Body of pancreas (tissue), 4 donors: Measurements from ENCODE around the gene DEDD2.

Experiments
- POLR2A ChIP-seq, 3 donors: fragments of 450-650 bp; IDR thresholded peaks; one replicate each; pipeline ENCODE4 v1.6.1; 2016; ENCODE audit warnings: antibody characterized with exemption in 3 of 3, mild to moderate bottlenecking in 2 of 3
- TF ChIP-seq, protein P1 (sequence below), 7 experiments: fragments of 450-650 bp in 4 of 7; fragments of 200-600 bp in 3 of 7; sonication (generic) in 3 of 7; IDR thresholded peaks; one replicate each; pipeline ENCODE4 v1.5.1; 2016 to 2019; ENCODE audit warnings: antibody characterized with exemption in 7 of 7

DNA sequence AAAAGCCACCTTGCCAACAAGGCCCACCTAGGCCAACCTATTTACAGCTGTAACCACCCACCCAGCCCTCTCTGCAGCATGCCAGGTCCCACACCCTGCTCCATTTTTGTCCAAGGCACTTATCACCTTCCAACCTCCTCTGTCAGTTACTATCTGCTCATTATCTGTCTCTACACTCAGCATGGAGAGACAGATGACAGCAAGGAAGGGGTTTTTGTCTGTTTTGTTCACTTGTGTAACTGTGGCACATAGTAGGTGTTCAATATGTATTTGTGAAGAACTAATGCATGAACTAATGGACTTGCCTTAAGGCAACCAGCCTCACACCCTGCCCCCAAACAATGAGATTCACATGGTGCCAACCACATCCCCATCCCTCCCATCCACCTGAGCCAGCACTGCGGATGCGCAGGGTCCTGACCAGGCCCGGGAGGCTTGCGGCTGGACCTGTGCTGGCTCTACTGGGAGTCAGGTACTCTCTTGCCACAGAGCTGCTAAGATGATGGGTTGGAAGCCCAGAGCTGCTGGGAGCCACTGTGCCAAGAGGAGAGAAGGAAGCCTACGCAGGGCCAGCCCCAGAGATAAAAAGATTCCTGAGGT lies 17.3 kb downstream of the DEDD2 start:
- TF ChIP-seq, protein P1, sequence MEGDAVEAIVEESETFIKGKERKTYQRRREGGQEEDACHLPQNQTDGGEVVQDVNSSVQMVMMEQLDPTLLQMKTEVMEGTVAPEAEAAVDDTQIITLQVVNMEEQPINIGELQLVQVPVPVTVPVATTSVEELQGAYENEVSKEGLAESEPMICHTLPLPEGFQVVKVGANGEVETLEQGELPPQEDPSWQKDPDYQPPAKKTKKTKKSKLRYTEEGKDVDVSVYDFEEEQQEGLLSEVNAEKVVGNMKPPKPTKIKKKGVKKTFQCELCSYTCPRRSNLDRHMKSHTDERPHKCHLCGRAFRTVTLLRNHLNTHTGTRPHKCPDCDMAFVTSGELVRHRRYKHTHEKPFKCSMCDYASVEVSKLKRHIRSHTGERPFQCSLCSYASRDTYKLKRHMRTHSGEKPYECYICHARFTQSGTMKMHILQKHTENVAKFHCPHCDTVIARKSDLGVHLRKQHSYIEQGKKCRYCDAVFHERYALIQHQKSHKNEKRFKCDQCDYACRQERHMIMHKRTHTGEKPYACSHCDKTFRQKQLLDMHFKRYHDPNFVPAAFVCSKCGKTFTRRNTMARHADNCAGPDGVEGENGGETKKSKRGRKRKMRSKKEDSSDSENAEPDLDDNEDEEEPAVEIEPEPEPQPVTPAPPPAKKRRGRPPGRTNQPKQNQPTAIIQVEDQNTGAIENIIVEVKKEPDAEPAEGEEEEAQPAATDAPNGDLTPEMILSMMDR (IDR thresholded peaks at IDR 0.05): no peak
- TF ChIP-seq POLR2A (IDR thresholded peaks at IDR 0.05): no peak
